NCI-H2227 (cell line): ENCODE data around the gene GAS2L2.

Source experiments
- DNase-seq: peaks from one replicate; lab custom pipeline; 2025; ENCODE audit not compliant: unreplicated experiment; lab: John Stamatoyannopoulos, UW

The GAS2L2 gene

DNA sequence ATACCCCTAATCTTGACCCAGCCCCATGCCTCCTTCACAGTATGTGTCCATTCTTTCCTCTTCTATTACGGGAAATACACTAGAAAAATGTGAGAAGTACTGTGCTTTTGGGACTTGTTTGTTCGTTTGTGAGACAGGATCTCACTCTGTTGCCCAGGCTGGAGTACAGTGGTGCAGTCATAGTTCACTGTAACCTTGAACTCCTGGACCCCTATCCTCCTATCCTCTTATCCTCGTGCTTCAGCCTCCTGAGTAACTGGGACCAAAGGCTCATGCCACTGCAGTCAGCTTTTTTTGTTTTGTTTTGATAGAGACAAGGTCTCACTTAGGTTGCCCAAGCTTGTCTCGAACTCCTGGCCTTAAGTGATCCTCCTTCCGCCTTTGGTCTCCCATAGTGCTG is 51.5 kb downstream of the GAS2L2 start:
- no peak for DNase-seq

DNA sequence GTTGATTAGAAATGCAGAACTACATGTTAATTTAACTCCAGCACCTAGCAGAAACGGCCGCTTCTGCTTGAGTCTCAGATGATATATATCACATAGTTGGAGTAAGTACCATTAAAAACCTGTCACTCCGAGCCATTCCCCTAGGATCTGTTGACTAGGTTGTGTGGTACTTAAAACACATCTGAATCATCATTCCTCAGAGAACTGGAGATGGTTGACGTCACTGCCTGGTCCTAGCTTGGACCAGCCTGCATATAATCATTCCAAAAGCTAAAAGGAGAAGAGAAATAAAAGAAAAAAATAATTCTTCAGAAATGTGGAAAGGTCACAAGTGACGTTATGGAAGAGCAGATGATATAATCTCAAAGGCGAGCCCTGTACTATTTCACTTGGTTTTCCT is 52.9 kb downstream of the GAS2L2 start:
- DNase-seq, result peak; percentile 74

DNA sequence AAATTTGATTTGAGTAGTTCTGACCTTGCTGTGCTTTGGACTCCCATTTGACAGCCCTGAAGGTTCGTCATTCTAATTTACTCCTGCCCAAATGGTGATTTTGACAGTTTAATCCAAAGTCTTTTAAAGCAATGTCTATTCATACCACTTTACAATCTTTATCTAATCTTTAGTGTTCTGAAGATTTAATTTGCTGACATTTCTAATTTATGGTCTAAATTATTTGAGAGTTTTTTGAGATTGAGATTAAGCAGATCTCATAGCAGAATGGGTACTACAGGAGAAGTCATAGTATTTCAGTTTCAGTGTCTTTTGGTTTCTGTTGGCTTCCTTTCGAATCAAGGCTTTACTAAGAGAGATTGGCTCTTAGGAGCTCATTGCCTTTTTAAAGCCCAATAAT is 54.2 kb downstream of the GAS2L2 start:
- DNase-seq, result no peak

- no peak for DNase-seq
Measured at GRCh38 chr17:35695613-35696012, 57.4 kb downstream of the GAS2L2 start.

- DNase-seq, result no peak
Measured at GRCh38 chr17:35694906-35695305, 58.1 kb downstream of the GAS2L2 start.
